Ectodermal cell (in vitro differentiated cells): ENCODE data around the gene ABL1.

Experiments used
- H3K27ac ChIP-seq: 2 replicates; pipeline ENCODE4 v1.7.0; 2013; ENCODE audit warnings: mild to moderate bottlenecking, low read depth, low read length; ENCODE audit not compliant: insufficient read depth, poor library complexity, severe bottlenecking
- H3K27me3 ChIP-seq: 2 replicates; pipeline ENCODE4 v1.7.0; 2013; ENCODE audit warnings: mild to moderate bottlenecking, low read length; ENCODE audit not compliant: insufficient read depth, control insufficient read depth, poor library complexity, severe bottlenecking
- H3K36me3 ChIP-seq: one replicate; pipeline ENCODE4 v1.7.0; 2013; ENCODE audit warnings: low read length; ENCODE audit not compliant: control insufficient read depth, insufficient read depth
- H3K4me1 ChIP-seq: one replicate; pipeline ENCODE4 v1.7.0; 2013; ENCODE audit warnings: low read length; ENCODE audit not compliant: control insufficient read depth, insufficient read depth
- H3K4me3 ChIP-seq: 2 replicates; pipeline ENCODE4 v1.7.0; 2013; ENCODE audit warnings: low read depth, low read length, control low read depth; ENCODE audit not compliant: insufficient read depth
- H3K9me3 ChIP-seq: 2 replicates; pipeline ENCODE4 v1.7.0; 2013; ENCODE audit warnings: mild to moderate bottlenecking, low read length, moderate library complexity; ENCODE audit not compliant: control insufficient read depth
- WGBS, 2 experiments: methylation state at CpG; one replicate each; pipeline ENCODE4 v1.1.7; 2013; ENCODE audit warnings: missing lambda C conversion rate in 2 of 2; 5-methylcytosine and 5-hydroxymethylcytosine counted together

ABL1 gene

DNA sequence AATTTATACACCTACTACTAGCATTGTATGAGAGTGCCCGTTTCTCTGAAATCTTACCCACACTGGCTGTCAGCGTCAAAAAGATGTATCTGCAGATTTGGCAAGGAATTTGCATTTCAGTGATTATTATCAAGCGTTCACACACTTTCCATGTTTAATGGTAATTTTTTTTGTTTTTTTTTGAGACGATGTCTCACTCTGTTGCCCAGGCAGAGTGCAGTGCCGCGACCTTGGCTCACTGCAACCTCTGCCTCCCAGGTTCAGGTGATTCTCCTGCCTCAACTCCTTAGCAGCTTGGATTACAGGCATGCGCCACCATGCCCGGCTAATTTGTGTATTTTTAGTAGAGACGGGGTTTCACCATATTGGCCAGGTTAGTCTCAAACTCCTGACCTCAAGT lies 14.3 kb downstream of the ABL1 start:
- Histone ChIP-seq H3K9me3 (no peaks in the 10 kb centered on the region), H3K4me1 (peaks cover 14% of the 10 kb centered on the region), H3K4me3 (no peak overlapping the region), H3K27ac (no peak overlapping the region), H3K36me3 (peaks cover under 1% of the 10 kb centered on the region), H3K27me3 (no peaks in the 10 kb centered on the region)
- WGBS, 2 experiments = 95 to 96% methylated on average over 9 of the region's 9 CpGs

DNA sequence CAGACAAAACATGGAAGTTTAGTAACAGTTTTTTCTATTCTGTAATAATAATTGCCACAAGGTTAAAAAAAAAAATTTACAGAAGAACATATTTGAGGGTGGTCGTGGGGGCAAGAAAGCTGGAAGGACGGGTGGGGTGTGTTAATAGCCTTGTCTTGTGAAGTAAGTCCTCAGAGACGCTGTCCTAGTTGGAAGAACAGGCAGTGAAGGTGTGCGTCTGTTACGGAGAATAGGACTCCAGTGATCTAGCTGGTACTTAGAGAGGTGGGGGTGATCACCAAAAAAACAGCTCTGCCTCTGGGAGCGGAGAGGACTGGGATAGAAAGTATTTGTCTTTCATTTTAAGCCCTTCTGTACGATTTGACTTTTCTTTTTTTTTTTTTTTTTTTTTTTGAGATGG lies 17.7 kb downstream of the ABL1 start:
- peaks cover 4% of the 10 kb centered on the region for H3K4me1 ChIP-seq
- no peak overlapping the region for H3K27ac ChIP-seq
- 93 to 97% methylated on average over 6 to 7 of the region's 7 CpGs for WGBS, 2 experiments
- H3K9me3 ChIP-seq = no peaks in the 10 kb centered on the region
- H3K27me3 ChIP-seq = no peaks in the 10 kb centered on the region
- peaks cover 9% of the 10 kb centered on the region for H3K36me3 ChIP-seq
- no peak overlapping the region for H3K4me3 ChIP-seq

DNA sequence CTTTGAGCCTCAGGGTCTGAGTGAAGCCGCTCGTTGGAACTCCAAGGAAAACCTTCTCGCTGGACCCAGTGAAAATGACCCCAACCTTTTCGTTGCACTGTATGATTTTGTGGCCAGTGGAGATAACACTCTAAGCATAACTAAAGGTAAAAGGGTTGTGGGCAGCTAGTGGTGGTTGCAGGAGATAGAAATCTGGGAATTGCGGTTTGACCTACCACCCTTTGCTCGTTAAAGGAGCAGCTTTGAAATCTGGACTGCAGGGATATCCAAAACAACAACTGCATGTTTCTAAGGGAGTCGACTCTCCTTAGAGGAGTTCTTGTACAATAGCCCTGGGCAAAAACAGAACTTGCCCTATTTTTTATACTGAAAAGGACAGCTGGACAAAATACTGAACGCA lies 19.0 kb downstream of the ABL1 start:
- no peaks in the 10 kb centered on the region for H3K9me3 ChIP-seq
- H3K27ac ChIP-seq = no peak overlapping the region
- H3K4me1 ChIP-seq = peaks cover 9% of the 10 kb centered on the region
- no peaks in the 10 kb centered on the region for H3K27me3 ChIP-seq
- WGBS, 2 experiments = 97 to 98% methylated on average over 8 of the region's 8 CpGs
- peaks cover 9% of the 10 kb centered on the region for H3K36me3 ChIP-seq
- H3K4me3 ChIP-seq = no peak overlapping the region

DNA sequence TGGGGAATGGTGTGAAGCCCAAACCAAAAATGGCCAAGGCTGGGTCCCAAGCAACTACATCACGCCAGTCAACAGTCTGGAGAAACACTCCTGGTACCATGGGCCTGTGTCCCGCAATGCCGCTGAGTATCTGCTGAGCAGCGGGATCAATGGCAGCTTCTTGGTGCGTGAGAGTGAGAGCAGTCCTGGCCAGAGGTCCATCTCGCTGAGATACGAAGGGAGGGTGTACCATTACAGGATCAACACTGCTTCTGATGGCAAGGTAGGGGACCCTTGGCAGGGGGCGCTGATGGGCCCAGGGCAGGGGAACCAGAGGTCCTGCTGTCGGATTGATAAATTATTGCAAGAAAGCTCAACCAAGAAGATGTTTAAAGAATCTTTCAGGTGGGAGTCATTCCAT lies 19.8 kb downstream of the ABL1 start:
- H3K9me3 ChIP-seq = no peaks in the 10 kb centered on the region
- peaks cover 9% of the 10 kb centered on the region for H3K36me3 ChIP-seq
- no peak overlapping the region for H3K4me3 ChIP-seq
- no peaks in the 10 kb centered on the region for H3K27me3 ChIP-seq
- no peak overlapping the region for H3K27ac ChIP-seq
- peaks cover 9% of the 10 kb centered on the region for H3K4me1 ChIP-seq
- WGBS, 2 experiments = 96 to 97% methylated on average over 9 of the region's 9 CpGs

DNA sequence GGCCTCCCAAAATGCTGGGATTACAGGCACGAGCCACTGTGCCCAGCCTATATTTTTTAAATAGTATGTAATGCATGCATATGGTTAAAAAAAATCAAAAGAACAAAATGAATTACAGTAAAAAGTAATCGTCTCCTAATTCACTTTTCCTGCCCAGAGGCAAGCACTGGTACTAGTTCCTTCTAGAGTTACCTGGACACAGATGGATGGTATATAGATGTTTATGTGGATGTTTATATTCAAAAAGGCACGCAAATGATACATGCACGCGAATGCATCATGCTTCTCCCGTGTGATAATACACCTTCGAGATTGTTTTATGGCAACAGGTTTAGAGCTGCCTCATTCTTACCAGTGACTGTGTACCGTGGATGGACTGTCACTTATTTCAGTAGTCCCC lies 21.4 kb downstream of the ABL1 start:
- Histone ChIP-seq H3K4me3 (no peak overlapping the region), H3K4me1 (peaks cover 9% of the 10 kb centered on the region), H3K27me3 (no peaks in the 10 kb centered on the region), H3K36me3 (peaks cover 9% of the 10 kb centered on the region), H3K27ac (no peak overlapping the region), H3K9me3 (no peaks in the 10 kb centered on the region)
- WGBS, 2 experiments = 91 to 98% methylated on average over 8 of the region's 8 CpGs

DNA sequence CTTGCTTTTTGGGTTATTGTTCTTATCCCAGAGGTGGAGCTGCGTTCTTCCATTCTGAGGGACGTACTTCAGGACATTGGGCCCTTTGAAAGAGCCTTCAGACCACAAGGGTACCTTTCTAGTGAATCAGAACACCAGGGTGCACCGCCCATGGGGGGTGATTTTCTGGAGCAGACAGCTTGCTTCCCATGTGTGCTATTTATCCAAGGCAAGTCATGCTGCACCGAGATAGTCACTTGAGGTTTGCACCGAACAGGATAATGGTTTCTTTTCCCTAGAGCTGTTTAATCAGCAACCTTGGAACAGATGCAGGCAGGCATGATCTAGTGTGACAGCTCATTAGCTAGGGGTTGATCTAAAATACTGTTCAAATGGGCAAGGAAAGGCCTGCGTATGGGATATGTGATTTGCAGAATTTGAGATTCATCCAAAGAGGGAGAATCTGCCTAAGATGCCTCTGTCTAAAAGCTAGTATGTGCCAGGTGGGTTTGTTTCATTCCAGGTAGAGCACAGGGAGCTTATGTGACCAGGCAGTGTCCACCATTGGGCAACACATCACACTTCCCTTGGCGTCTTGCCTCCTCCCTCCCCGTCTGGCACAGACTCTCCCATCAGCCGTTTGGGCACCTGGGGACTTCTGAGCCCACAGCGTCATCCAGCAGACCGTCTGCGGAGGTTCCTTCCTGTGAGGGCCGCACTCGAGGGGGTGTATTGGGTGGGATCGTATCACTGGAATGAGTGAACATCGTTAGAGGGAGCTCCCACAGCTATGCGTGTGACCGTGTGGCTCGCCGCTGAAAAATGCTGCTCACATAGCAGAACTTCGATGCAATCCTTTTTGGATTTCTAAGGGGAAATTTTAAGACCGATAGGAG lies 23.0 kb downstream of the ABL1 start:
- 88 to 92% methylated on average over 22 of the region's 22 CpGs for WGBS, 2 experiments
- Histone ChIP-seq H3K36me3 (peaks cover 16% of the 10 kb centered on the region), H3K27ac (no peak overlapping the region), H3K9me3 (no peaks in the 10 kb centered on the region), H3K4me1 (peaks cover 9% of the 10 kb centered on the region), H3K27me3 (no peaks in the 10 kb centered on the region), H3K4me3 (no peak overlapping the region)

DNA sequence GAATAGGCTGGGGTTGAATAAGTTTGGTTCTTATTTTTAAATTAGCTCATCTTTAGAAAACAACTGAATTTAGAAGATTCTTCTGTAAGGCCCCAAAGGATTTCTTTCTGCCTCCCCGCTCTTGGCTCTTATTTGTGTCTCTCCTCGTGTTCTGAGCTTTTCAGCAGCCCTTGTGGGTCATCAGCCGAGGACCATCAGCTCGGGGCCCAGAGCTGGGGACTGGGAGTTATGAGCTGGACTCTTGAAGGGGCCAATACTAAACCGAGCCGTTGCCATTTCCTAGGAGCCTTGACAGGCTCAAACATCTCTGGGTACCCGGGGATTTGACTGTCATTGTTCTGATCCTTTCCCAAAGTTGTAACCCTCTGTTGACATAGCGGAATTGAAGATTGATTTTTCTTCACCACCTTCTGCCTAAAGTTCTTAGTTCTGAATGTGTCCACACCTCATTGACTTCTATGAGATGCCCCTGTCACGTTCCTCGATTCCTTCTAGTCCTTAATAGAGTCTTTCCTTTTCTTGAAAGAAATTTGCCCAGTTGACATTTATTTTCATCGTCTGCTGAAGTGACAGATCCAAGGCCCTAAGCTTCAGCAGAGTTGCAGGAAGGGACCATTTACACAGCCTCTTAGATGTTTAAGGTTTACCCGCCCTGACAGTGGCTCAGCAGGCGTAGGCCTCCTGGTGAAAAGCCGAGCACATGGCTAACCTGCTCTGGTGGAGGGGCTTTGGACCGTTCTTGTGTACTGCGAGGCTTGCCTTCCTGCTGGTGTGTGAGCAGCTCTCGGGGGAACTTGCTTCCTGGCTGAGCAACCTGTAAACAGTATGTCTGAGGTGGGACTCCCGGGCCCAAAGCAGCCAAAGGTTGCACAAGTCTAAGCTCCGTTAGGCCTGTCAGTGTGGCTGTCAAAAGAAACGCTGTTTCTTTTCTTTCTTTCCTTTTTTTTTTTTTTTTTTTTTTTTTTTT lies 24.0 kb downstream of the ABL1 start:
- Histone ChIP-seq H3K36me3 (peaks cover 21% of the 10 kb centered on the region), H3K4me3 (no peak overlapping the region), H3K4me1 (peaks cover 9% of the 10 kb centered on the region), H3K27ac (no peak overlapping the region), H3K9me3 (no peaks in the 10 kb centered on the region), H3K27me3 (no peaks in the 10 kb centered on the region)
- WGBS, 2 experiments = 83 to 84% methylated on average over 20 of the region's 20 CpGs

GRCh38 chr9:130860458-130861316 lies 25.6 kb downstream of the ABL1 start:
- 91 to 92% methylated on average over 28 of the region's 28 CpGs for WGBS, 2 experiments
- Histone ChIP-seq H3K4me1 (peaks cover 9% of the 10 kb centered on the region), H3K27me3 (no peaks in the 10 kb centered on the region), H3K4me3 (no peak overlapping the region), H3K27ac (peak overlapping the region; percentile 58), H3K36me3 (peaks cover 17% of the 10 kb centered on the region), H3K9me3 (no peaks in the 10 kb centered on the region)

- H3K27me3 ChIP-seq = no peaks in the 10 kb centered on the region
- peaks cover 17% of the 10 kb centered on the region for H3K36me3 ChIP-seq
- H3K4me3 ChIP-seq = no peak overlapping the region
- no peak overlapping the region for H3K27ac ChIP-seq
- H3K4me1 ChIP-seq = peaks cover 9% of the 10 kb centered on the region
- no peaks in the 10 kb centered on the region for H3K9me3 ChIP-seq
- 92 to 98% methylated on average over 5 to 7 of the region's 8 CpGs for whole genome bisulfite sequencing, 2 experiments
Observed at GRCh38 chr9:130861372-130862180, 26.5 kb downstream of the ABL1 start.
